NB4 (cell line): ENCODE results near the gene ADGRF4.

Source experiments
- POLR2A ChIP-seq: IDR thresholded peaks from 2 replicates; pipeline ENCODE4 v1.6.1; 2011; ENCODE audit warnings: mild to moderate bottlenecking; ENCODE audit not compliant: insufficient read length; ENCODE audit errors: extremely low read depth
- TF ChIP-seq, protein P1 (sequence below): IDR thresholded peaks from one replicate; pipeline ENCODE4 v1.5.1; 2012; ENCODE audit warnings: low read depth, low read length
- TF ChIP-seq, protein P2 (sequence below): IDR thresholded peaks from 2 replicates; pipeline ENCODE4 v1.6.1; 2011; ENCODE audit warnings: low read depth, low read length

DNA sequence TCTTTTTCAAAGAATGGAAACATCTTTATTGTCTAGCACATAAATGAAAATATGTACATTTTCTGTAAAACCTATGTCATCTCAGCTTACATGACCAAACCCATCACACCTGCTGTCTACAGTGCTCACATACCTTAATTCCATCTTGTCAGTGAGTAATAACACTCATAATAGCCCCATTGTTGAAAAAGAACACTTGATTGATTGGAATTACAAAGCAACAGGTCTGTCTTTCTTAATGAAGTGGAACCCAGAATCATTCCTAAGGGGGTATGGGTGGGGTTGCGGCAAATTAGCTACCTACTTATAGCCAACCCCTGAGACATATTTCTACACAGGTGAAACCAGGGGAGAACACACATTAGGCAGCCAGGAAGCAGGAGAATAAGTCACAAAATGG is 20.2 kb downstream of the ADGRF4 start:
- TF ChIP-seq, protein P1, sequence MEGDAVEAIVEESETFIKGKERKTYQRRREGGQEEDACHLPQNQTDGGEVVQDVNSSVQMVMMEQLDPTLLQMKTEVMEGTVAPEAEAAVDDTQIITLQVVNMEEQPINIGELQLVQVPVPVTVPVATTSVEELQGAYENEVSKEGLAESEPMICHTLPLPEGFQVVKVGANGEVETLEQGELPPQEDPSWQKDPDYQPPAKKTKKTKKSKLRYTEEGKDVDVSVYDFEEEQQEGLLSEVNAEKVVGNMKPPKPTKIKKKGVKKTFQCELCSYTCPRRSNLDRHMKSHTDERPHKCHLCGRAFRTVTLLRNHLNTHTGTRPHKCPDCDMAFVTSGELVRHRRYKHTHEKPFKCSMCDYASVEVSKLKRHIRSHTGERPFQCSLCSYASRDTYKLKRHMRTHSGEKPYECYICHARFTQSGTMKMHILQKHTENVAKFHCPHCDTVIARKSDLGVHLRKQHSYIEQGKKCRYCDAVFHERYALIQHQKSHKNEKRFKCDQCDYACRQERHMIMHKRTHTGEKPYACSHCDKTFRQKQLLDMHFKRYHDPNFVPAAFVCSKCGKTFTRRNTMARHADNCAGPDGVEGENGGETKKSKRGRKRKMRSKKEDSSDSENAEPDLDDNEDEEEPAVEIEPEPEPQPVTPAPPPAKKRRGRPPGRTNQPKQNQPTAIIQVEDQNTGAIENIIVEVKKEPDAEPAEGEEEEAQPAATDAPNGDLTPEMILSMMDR, result no peak
- no peak for TF ChIP-seq POLR2A
- TF ChIP-seq, protein P2, sequence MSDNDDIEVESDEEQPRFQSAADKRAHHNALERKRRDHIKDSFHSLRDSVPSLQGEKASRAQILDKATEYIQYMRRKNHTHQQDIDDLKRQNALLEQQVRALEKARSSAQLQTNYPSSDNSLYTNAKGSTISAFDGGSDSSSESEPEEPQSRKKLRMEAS, result no peak
